GM19467 (cell line): ENCODE data around the gene CDC42BPG.

ENCODE experiments used
- ATAC-seq: cut with Tn5 transposase; IDR thresholded peaks from one replicate; pipeline ENCODE4 v1.9.1; 2021; ENCODE audit warnings: mild to moderate bottlenecking, moderate library complexity; ENCODE audit not compliant: unreplicated experiment

The CDC42BPG gene

DNA sequence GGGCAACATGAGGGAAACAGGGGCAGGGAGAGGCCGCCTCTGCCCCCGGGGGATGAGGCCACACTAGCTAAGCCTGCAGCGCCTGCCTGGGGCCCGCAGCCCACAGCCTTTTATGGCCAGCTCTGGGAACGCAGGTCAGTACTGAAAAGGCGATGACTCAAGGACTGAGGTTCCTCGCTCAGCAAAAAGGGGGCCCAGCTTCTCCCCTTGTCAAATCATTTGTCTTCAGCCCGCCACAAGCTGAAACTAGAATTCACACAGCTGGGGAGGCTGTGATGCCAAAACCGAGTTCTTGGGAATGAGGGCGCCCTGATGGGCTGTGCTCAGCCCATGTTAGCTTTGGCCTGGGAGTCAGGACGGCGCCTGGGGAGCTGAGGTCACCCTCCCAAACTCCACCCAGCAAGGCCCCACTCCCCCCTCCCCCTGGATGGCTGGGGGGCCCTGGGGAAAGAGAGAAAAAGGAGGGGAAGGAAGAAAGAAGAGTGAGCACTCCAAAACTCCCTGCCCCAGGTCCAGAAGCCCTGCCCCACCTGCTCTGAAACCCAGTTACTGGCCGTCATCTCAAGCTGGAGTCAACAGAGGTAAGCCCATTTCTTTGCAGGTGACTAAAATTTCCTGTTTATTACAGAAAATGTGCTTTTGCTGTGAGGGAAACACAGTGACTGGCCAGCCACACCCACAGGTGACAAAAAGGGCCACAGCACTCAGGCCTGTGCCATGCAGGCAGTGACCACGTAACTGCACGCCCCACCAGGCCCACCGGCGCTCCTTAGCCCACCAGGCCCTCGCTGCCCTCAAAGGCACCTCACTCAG, 20.2 kb upstream of the CDC42BPG start:
- peak; percentile 22 for ATAC-seq

DNA sequence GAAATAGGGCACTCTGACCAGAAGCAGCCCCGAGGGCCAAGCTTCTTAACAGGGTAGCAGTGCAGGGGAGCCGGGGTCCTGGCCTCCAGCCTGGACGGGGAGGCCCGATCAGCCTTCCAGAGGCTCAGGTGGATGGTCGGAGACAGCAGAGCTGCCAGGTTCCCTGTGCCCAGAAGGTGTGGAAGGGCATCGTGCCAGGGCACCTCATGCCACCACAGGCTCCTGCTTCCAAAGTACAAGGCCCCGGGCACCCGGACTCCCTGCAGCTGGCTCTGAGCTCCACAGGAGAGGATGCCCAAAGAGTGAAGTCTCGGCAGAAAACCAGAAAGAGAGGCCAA, 19.7 kb upstream of the CDC42BPG start:
- ATAC-seq = no peak

DNA sequence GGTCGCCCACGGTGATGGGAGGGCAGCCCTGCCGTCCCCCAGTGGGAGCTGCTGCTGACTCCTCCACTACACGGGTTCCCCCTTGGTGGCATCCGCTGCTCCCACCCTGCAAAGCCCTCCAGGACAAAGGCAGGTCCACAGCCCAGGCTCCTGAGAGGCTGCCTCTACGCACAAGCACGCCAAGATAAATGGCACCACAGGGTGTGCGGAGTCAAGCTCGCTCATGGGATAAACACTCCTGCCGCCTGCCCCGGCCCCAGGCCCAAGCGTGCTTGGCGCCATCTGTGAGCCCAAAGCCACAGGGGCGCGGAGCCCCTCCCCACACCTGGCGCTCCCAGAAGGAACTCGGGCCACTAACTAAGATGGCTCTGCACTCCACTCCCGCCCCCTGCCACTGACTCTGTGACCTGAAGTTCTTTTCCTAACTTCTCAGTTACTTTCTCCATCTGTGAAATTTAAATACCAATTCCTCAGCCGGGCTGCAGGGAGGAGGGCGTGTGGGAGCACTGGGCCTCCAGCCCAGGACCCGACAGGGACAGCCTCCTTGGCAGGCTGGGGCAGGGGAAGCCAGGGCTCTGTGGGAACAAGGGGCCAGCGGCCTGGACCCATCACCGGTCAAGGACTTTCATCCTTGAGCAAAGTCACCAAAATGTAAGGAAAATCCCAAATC, 19.1 kb upstream of the CDC42BPG start:
- ATAC-seq = no peak

- ATAC-seq = no peak
Measured at GRCh38 chr11:64862987-64863390, 18.5 kb upstream of the CDC42BPG start.

DNA sequence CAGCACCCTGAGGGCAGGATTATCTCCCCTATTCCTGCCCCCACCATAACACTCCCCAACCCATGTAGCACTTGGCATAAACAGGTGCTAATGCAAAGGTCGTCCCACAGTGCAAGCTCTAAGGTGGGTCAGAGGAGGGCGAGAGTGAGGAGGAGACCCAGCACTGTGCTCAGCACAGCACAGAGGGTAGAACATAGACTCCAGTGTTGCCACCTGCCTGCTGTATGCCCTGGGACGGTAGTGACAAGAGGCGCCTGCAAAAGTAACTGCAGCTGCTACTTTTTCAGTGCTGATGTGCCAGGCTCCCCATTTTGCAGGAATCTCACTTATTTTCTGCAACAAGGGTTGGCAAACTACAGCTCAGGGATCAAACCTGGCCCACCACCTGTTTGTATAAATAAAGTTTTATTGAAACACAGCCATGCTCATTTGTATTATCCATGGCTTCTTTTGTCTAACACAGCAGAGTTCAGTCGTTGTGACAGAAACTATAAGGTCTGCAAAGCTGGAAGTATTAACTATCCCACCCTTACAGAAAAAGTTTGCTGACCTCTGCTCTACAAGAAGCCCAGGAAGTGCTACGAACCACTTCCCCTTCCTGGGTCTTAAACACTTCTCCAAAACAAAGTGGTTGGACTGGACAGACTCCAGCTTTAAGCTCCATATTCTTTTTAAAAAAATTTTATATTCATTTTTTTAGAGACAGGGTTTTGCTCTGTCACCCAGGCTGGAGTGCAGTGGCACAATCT, 16.9 kb upstream of the CDC42BPG start:
- ATAC-seq = no peak

GRCh38 chr11:64859542-64860414, 15.3 kb upstream of the CDC42BPG start:
- ATAC-seq = peak; percentile 70

- ATAC-seq = no peak
Measured at GRCh38 chr11:64858467-64859263, 14.2 kb upstream of the CDC42BPG start.

DNA sequence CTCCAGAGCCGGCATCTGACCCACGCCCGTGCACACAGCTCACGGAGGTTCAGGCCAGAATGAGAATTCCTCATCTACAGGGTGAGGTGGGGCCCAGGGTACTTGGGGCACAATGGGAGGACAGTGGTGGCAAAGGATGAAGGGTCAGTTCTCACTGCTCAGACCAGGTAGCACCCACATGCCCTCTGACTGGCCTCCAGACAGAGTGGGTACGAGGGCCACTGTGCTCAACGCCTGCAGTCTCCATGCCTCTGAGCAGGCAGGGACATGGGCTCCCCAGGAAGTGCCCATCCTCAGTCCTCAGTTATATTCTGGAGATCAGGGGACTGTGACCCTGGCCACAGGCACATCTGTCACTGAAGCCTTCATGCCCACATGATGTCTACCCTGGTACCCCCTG, 13.0 kb upstream of the CDC42BPG start:
- ATAC-seq = no peak

- no peak for ATAC-seq
Measured at GRCh38 chr11:64856382-64857227, 12.2 kb upstream of the CDC42BPG start.

DNA sequence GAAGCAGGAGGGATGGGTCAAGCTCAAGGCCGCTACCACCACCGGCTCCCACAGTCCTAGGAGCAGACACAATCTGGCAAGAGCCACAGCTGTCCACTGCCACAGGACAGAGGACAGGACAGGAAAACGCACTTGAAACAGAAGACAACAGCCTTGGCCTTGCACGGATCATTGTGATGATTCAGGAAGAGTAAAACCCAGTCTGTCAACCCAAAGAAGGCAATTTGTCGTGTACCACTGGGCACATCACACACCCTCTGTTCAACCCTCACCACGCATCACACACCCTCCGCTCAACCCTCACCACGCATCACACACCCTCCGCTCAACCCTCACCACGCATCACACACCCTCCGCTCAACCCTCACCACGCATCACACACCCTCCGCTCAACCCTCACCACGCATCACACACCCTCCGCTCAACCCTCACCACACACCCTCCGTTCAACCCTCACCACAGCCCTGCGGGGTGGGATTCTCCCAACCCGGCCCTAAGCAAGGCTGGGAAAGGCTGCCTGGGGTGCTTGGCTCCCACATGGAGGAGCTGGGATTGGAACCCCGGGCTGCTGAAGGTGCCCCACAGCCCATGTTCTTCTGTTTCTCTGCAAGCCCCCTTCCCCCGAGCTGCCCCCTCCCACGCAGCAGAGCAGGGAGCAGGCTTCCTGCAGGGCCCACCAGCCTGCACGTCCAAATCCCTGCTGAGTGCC, 11.3 kb upstream of the CDC42BPG start:
- no peak for ATAC-seq

GRCh38 chr11:64854534-64855502, 10.4 kb upstream of the CDC42BPG start:
- no peak for ATAC-seq

- ATAC-seq = no peak
Measured at GRCh38 chr11:64854157-64854533, 9.7 kb upstream of the CDC42BPG start.

GRCh38 chr11:64853709-64854108, 9.3 kb upstream of the CDC42BPG start:
- no peak for ATAC-seq

DNA sequence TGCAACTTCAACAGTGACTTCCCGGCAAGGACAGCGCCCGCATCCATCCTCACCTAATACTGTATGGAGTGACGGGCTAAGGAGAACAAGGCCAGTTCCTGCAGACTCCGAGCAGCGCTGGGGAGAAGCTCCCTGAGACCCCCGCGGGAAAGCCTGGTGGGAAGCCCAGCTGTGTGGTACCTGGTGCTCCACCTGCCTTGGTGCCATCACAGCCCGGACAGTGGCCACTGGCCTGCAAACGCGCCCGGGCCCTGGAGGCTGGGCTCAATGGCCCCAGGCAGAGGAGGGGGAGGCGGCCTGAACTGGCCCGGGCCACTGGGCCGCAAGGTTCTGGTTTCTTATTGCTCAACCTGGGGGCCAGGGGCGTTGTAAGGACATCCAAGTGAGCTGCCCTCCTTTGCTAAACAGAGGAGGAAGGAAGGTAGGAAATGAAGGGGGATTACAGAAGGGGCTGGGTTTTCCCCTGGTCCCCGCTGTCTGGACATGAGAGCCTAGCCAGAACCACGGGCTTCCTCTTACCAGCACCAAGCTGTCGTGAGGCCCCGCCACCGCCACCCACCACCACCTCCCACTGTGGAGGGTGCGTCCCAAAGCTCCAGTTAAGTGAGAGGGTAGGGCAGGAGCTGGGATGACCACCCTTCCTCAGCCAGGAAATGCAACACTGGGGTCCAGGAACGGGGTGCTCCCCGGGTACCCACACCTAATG, 8.5 kb upstream of the CDC42BPG start:
- ATAC-seq = no peak

- ATAC-seq = no peak
Measured at GRCh38 chr11:64851831-64852351, 7.4 kb upstream of the CDC42BPG start.

DNA sequence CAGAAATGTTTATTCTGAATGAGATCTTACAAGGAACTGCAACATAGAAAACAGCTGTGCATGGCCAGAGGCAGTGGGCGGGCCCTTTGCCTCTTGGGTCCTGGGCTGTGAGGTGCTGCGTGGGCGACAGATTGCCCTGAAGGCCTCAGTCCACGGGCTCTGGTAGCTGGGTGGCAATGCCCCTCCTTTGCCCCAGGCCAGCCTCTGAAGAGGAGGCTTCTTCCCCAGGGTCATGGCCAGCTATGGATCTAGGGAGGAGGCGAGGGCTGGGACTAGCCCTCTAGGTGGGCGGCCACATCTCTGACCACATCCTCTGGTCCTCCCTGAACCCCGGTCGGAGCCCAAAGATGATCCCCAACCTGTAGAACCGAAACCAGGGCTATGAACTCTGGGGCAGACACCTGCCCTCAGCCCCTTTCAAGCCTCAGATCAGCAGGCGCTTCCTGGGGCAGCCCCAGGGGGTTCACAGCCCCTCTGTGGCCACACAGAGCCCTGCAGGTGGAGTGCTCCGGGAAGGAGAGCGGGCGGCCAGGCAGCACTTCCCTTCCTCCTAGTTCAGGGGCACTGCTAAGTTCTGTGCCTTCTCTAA, 6.6 kb upstream of the CDC42BPG start:
- peak; percentile 62 for ATAC-seq
